Tibial nerve (tissue), 4 donors: Measurements from ENCODE around the gene AP2A2. TPM values are rescaled to one million over a fixed set of nuclear protein-coding genes. Genes with fewer than 3 reads are reported as not detected.

Experiments used
- DNase-seq, 2 donors: peaks; one replicate each; pipeline ENCODE4 v3.0.0-alpha.2; 2019; ENCODE audit warnings: low spot score in 2 of 2
- H3K27ac ChIP-seq, 4 donors: fragments of 200-600 bp; sonication (generic) in 3 of 4; one replicate each; pipeline ENCODE4 v1.5.1; 2017 to 2019; ENCODE audit warnings: mild to moderate bottlenecking in 1 of 4
- H3K27me3 ChIP-seq, 2 donors: fragments of 200-600 bp; sonication (generic) in 1 of 2; one replicate each; pipeline versions ENCODE4 v1.5.1 to v1.6.0; 2017 to 2019
- H3K36me3 ChIP-seq, 3 donors: fragments of 200-600 bp; sonication (generic); one replicate each; pipeline ENCODE4 v1.5.1; 2018 to 2019
- H3K4me1 ChIP-seq, 4 donors: fragments of 200-600 bp; sonication (generic) in 3 of 4; one replicate each; pipeline ENCODE4 v1.5.1; 2017 to 2019
- H3K4me3 ChIP-seq, 4 donors: fragments of 200-600 bp; sonication (generic) in 3 of 4; one replicate each; pipeline ENCODE4 v1.5.1; 2017 to 2019; ENCODE audit warnings: mild to moderate bottlenecking in 1 of 4, moderate library complexity in 1 of 4
- H3K9me3 ChIP-seq, 4 donors: fragments of 200-600 bp; sonication (generic) in 3 of 4; one replicate each; pipeline ENCODE4 v1.5.1; 2017 to 2019
- CTCF ChIP-seq, 5 experiments: fragments of 200-600 bp in 3 of 5; fragments of 450-650 bp in 2 of 5; sonication (generic) in 3 of 5; IDR thresholded peaks; one replicate each; pipeline ENCODE4 v1.5.1; 2016 to 2019; ENCODE audit warnings: antibody characterized with exemption in 5 of 5, mild to moderate bottlenecking in 3 of 5, moderate library complexity in 2 of 5
- EP300 ChIP-seq, 2 donors: sonication (generic); formaldehyde crosslinking; IDR thresholded peaks; one replicate each; pipeline ENCODE4 v1.6.1; 2017; ENCODE audit warnings: antibody characterized with exemption in 2 of 2, mild to moderate bottlenecking in 1 of 2
- POLR2A ChIP-seq, 2 donors: fragments of 450-650 bp; IDR thresholded peaks; one replicate each; pipeline ENCODE4 v1.6.1; 2017; ENCODE audit warnings: antibody characterized with exemption in 2 of 2, mild to moderate bottlenecking in 2 of 2, moderate library complexity in 2 of 2
- WGBS, 2 donors: methylation state at CpG; one replicate each; pipeline ENCODE4 v1.1.5; 2018; 5-methylcytosine and 5-hydroxymethylcytosine counted together
- total RNA-seq, 4 donors: library from RNA; depleted of rRNA; stranded (reverse); fragments of >200 nt; gene quantifications; one replicate each; pipeline ENCODE4 v1.1.0, GENCODE V29; 2016

The AP2A2 gene
- total RNA-seq, 4 donors from 2014 or later = 70.8 to 136 (median 90.3) TPM

GRCh38 chr11:889257-889656 is 36.4 kb upstream of the AP2A2 start:
- peaks cover 0 to 87% (median 0%) of the 10 kb centered on the region in 3 donors for H3K36me3 ChIP-seq

GRCh38 chr11:889687-890475 is 35.8 kb upstream of the AP2A2 start:
- Histone ChIP-seq H3K36me3 (peaks cover 0 to 87% (median 0%) of the 10 kb centered on the region in 3 donors), H3K27me3 (no peaks in the 10 kb centered on the region), H3K9me3 (no peaks in the 10 kb centered on the region), H3K4me3 (no peak overlapping the region), H3K27ac (no peak overlapping the region), H3K4me1 (no peaks in the 10 kb centered on the region)
- WGBS, 2 donors = 78 to 87% methylated on average over 15 to 21 of the region's 32 CpGs
- no peak for TF ChIP-seq CTCF (IDR thresholded peaks at IDR 0.05)
- TF ChIP-seq EP300 (IDR thresholded peaks at IDR 0.05) = no peak
- TF ChIP-seq POLR2A (IDR thresholded peaks at IDR 0.05) = no peak
- no peak for DNase-seq

More at GRCh38 chr11:889257-889656, 36.4 kb upstream of the AP2A2 start:
- Histone ChIP-seq H3K27me3 (no peaks in the 10 kb centered on the region), H3K9me3 (no peaks in the 10 kb centered on the region), H3K4me3 (no peak overlapping the region), H3K27ac (no peak overlapping the region), H3K4me1 (no peaks in the 10 kb centered on the region)
- no peak for DNase-seq
- 88 to 91% methylated on average over 11 to 13 of the region's 13 CpGs for WGBS, 2 donors
- TF ChIP-seq EP300 (IDR thresholded peaks at IDR 0.05) (no peak), POLR2A (IDR thresholded peaks at IDR 0.05) (no peak), CTCF (IDR thresholded peaks at IDR 0.05) (no peak)

- no peaks in the 10 kb centered on the region for H3K27me3 ChIP-seq
- H3K4me1 ChIP-seq = no peaks in the 10 kb centered on the region
- H3K36me3 ChIP-seq = peaks cover 0 to 89% (median 0%) of the 10 kb centered on the region in 3 donors
- no peak overlapping the region for H3K4me3 ChIP-seq
- H3K9me3 ChIP-seq = no peaks in the 10 kb centered on the region
- DNase-seq = no peak
- no peak for TF ChIP-seq CTCF (IDR thresholded peaks at IDR 0.05)
- no peak for TF ChIP-seq POLR2A (IDR thresholded peaks at IDR 0.05)
- no peak for TF ChIP-seq EP300 (IDR thresholded peaks at IDR 0.05)
- no peak overlapping the region for H3K27ac ChIP-seq
- 60 to 66% methylated on average over 15 to 16 of the region's 27 CpGs for WGBS, 2 donors
Observed at GRCh38 chr11:890794-891540, 34.7 kb upstream of the AP2A2 start.

- Histone ChIP-seq H3K27me3 (no peaks in the 10 kb centered on the region), H3K4me3 (no peak overlapping the region), H3K36me3 (peaks cover 0 to 74% (median 0%) of the 10 kb centered on the region in 3 donors), H3K27ac (no peak overlapping the region), H3K4me1 (peaks cover 0 to 3% (median 0%) of the 10 kb centered on the region in 4 donors), H3K9me3 (no peaks in the 10 kb centered on the region)
- DNase-seq = no peak
- 77 to 87% methylated on average over 12 of the region's 13 CpGs for WGBS, 2 donors
- TF ChIP-seq POLR2A (IDR thresholded peaks at IDR 0.05) = no peak
- TF ChIP-seq CTCF (IDR thresholded peaks at IDR 0.05) = no peak
- TF ChIP-seq EP300 (IDR thresholded peaks at IDR 0.05) = no peak
Observed at GRCh38 chr11:893008-893654, 32.5 kb upstream of the AP2A2 start.
